OCI-LY3 (cell line): ENCODE measurements around the gene MED8.

Source experiments
- H2AFZ ChIP-seq: fragments of 200-600, 300-600 bp; shearing (Covaris generic); 2 replicates; pipeline ENCODE4 v1.6.0; 2014; ENCODE audit warnings: antibody characterized with exemption, low read depth, low read length
- H3K27ac ChIP-seq: fragments of 200-600, 300-600 bp; sonication (generic); 2 replicates; pipeline ENCODE4 v1.5.1; 2014; ENCODE audit warnings: mild to moderate bottlenecking, low read length, moderate library complexity, mixed read lengths
- H3K27me3 ChIP-seq: fragments of 200-600, 300-600 bp; sonication (generic); 2 replicates; pipeline ENCODE4 v1.6.1; 2014; ENCODE audit warnings: low read depth, low read length, mixed read lengths
- H3K36me3 ChIP-seq: fragments of 200-600, 300-600 bp; sonication (generic); replicated peaks from 2 replicates; pipeline ENCODE3; 2014; ENCODE audit warnings: low read depth, low read length, mixed read lengths
- H3K4me1 ChIP-seq: fragments of 300-600, 200-600 bp; sonication (generic); 2 replicates; pipeline ENCODE4 v1.6.1; 2014; ENCODE audit warnings: low read length, mixed read lengths
- H3K4me2 ChIP-seq: fragments of 200-600, 300-600 bp; sonication (generic); 2 replicates; pipeline ENCODE4 v1.6.1; 2014; ENCODE audit warnings: low read length, mixed read lengths
- H3K4me3 ChIP-seq: fragments of 300-600, 200-600 bp; sonication (generic); 2 replicates; pipeline ENCODE4 v1.5.1; 2014; ENCODE audit warnings: antibody characterized with exemption, mild to moderate bottlenecking, low read length, moderate library complexity
- H3K79me2 ChIP-seq: fragments of 300-600, 200-600 bp; shearing (Covaris generic); 2 replicates; pipeline ENCODE4 v1.6.1; 2014; ENCODE audit warnings: mild to moderate bottlenecking, low read length, mixed read lengths
- H3K9ac ChIP-seq: fragments of 300-600, 200-600 bp; shearing (Covaris generic); 2 replicates; pipeline ENCODE4 v1.6.0; 2014; ENCODE audit warnings: mild to moderate bottlenecking, low read length, moderate library complexity
- H3K9me3 ChIP-seq: fragments of 200-600, 300-600 bp; shearing (Covaris generic); 2 replicates; pipeline ENCODE4 v1.6.1; 2014; ENCODE audit warnings: low read length, mixed read lengths; ENCODE audit not compliant: insufficient read depth
- H4K20me1 ChIP-seq: fragments of 200-600, 300-600 bp; sonication (generic); 2 replicates; pipeline ENCODE4 v1.6.1; 2016; ENCODE audit warnings: low read length, mixed read lengths; ENCODE audit not compliant: insufficient read depth
- CTCF ChIP-seq: fragments of 200-600, 300-600 bp; sonication (generic); IDR thresholded peaks from 2 replicates; pipeline ENCODE4 v1.5.1; 2014; ENCODE audit warnings: antibody characterized with exemption, low read length, low read depth
- EZH2phosphoT487 ChIP-seq: fragments of 200-600 bp; shearing (Covaris generic); IDR thresholded peaks from 2 replicates; pipeline ENCODE4 v1.6.1; 2018; ENCODE audit warnings: antibody characterized with exemption, mixed run types, low read depth

The MED8 gene

GRCh38 chr1:43338001-43338400, 51.6 kb downstream of the MED8 start:
- no peak overlapping the region for H2AFZ ChIP-seq
- H3K27me3 ChIP-seq, result no peaks in the 10 kb centered on the region
- H3K79me2 ChIP-seq, result no peaks in the 10 kb centered on the region
- no peaks in the 10 kb centered on the region for H3K4me1 ChIP-seq
- H3K4me2 ChIP-seq, result no peak overlapping the region
- H3K36me3 ChIP-seq, result no peaks in the 10 kb centered on the region
- TF ChIP-seq EZH2phosphoT487 (no peak), CTCF (no peak)
- H3K9me3 ChIP-seq, result no peaks in the 10 kb centered on the region
- no peak overlapping the region for H3K4me3 ChIP-seq
- H4K20me1 ChIP-seq, result no peaks in the 10 kb centered on the region
- H3K9ac ChIP-seq, result no peak overlapping the region
- no peak overlapping the region for H3K27ac ChIP-seq

GRCh38 chr1:43337588-43337987, 52.0 kb downstream of the MED8 start, which contains the start of gene MPL:
Gene MPL, plus strand, starts transcription at chr1:43337818. Its CDS starts 31 bp downstream, at chr1:43337849.
- no peak within 1 kb of the TSS for H3K4me3 ChIP-seq
- H3K4me1 ChIP-seq, result no peaks in the 10 kb centered on the region
- H3K4me2 ChIP-seq, result no peak within 1 kb of the TSS
- no peaks in the 10 kb centered on the region for H3K79me2 ChIP-seq
- no peak within 1 kb of the TSS for H3K27ac ChIP-seq
- no peaks in the 10 kb centered on the region for H3K36me3 ChIP-seq
- no peak within 1 kb of the TSS for H2AFZ ChIP-seq
- TF ChIP-seq CTCF, result no peak
- TF ChIP-seq EZH2phosphoT487, result no peak
- no peaks in the 10 kb centered on the region for H3K27me3 ChIP-seq
- no peak within 1 kb of the TSS for H3K9ac ChIP-seq
- no peaks in the 10 kb centered on the region for H4K20me1 ChIP-seq
- H3K9me3 ChIP-seq, result no peaks in the 10 kb centered on the region

DNA sequence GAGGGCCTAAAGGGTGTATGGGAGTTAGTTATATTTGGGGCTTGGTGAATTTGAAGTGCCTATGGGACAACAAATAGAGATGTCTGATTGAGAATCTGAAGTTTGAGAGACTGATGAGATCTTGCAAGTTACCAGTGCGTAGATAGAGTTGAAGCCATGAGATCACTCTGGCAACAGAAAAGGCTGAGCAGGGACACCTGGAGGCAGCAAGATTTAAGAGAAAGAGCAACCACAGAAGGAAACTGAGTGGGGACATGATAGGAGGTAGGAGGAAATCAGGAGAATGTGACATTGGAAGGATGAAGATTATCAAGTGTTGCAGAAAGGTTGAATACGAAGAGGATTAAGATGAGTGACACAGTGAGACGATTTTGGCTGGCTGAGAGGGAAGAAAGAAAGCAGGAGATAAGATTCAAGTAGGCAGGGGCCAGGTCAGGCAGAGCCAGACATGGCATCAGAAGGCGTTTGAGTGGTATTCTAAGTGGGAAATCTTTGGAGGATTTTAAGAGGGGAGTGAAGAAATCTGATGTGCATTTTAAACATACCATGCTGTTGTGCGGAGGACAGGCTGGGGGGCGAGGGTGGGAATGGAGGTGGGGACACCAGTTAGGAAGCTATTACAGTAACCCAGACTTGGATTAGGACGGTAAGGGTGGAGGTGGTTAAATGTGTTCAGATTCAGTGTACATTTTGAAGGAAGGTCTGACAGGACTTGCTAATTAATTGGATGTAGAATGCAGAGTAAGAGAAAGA, 55.0 kb downstream of the MED8 start:
- no peaks in the 10 kb centered on the region for H3K36me3 ChIP-seq
- no peaks in the 10 kb centered on the region for H3K4me1 ChIP-seq
- H3K4me2 ChIP-seq, result no peak overlapping the region
- no peaks in the 10 kb centered on the region for H4K20me1 ChIP-seq
- H3K27ac ChIP-seq, result no peak overlapping the region
- no peak for TF ChIP-seq CTCF
- TF ChIP-seq EZH2phosphoT487, result no peak
- H3K9ac ChIP-seq, result no peak overlapping the region
- H3K27me3 ChIP-seq, result no peaks in the 10 kb centered on the region
- no peak overlapping the region for H2AFZ ChIP-seq
- no peak overlapping the region for H3K4me3 ChIP-seq
- no peaks in the 10 kb centered on the region for H3K79me2 ChIP-seq
- H3K9me3 ChIP-seq, result no peaks in the 10 kb centered on the region
